HCT116 (cell line): Measurements from ENCODE around the gene EEF1E1. TPM values are rescaled to one million over a fixed set of nuclear protein-coding genes. Genes with fewer than 3 reads are reported as not detected.

Source experiments
- ATAC-seq: fragments of 200-7000 bp; cut with Tn5 transposase; 2 replicates; pipeline ENCODE4 v1.9.1; 2020; ENCODE audit warnings: mild to moderate bottlenecking, moderate library complexity
- BruUV-seq: library from RNA; stranded (reverse); fragments of 400-500 nt; replicated peaks from 2 replicates; lab custom pipeline; 2021; lab: Mats Ljungman, UMichigan
- CTCF ChIA-PET: fragments of 300-600 bp; sonication (Branson Sonifier 250); formaldehyde crosslinking; loops from one replicate; lab custom pipeline; 2021; ENCODE audit warnings: antibody characterized with exemption; lab: Charles Lee
- POLR2A ChIA-PET: fragments of 300-600, 350-600 bp; sonication (Branson Sonifier 250); formaldehyde crosslinking; loops from one replicate; lab custom pipeline; 2021; ENCODE audit warnings: antibody characterized with exemption; lab: Charles Lee
- RAD21 ChIA-PET, 2 experiments: fragments of 300-600 bp; sonication (Branson Sonifier 250); formaldehyde crosslinking; loops; one replicate each; lab custom pipeline; 2023; ENCODE audit warnings: low total read pairs in 2 of 2; ENCODE audit not compliant: uncharacterized antibody in 2 of 2, unreplicated experiment in 2 of 2, low non-redundant PET in 1 of 2; lab: Charles Lee
- DNase-seq: peaks from one replicate; pipeline ENCODE4 v3.0.0-alpha.2; 2010; ENCODE audit warnings: low read depth, low spot score
- H2AFZ ChIP-seq: fragments of 200-600 bp; shearing (Covaris generic), sonication (generic); 2 replicates; pipeline ENCODE4 v1.6.1; 2017; ENCODE audit warnings: low read depth, mixed run types, mixed read lengths, antibody characterized with exemption, low read length; ENCODE audit not compliant: poor library complexity, severe bottlenecking
- H3K27ac ChIP-seq: 2 replicates; pipeline ENCODE4 v1.5.1; 2012; ENCODE audit warnings: low read depth, low read length
- H3K27me3 ChIP-seq: fragments of 200-600 bp; sonication (generic); 2 replicates; pipeline ENCODE4 v1.6.1; 2016; ENCODE audit warnings: mixed run types, low read length, mixed read lengths; ENCODE audit not compliant: insufficient read depth
- H3K36me3 ChIP-seq, 2 experiments: fragments of 200-500 bp in 1 of 2; fragments of 200-600 bp in 1 of 2; sonication (Bioruptor generic) in 1 of 2; sonication (generic) in 1 of 2; 2 replicates each; pipeline versions ENCODE4 v1.5.1 to v1.6.1; 2014 to 2016; ENCODE audit warnings: low read length in 2 of 2, inconsistent platforms in 1 of 2, mixed read lengths in 1 of 2, mixed run types in 1 of 2; ENCODE audit not compliant: insufficient read depth in 2 of 2, control insufficient read depth in 1 of 2
- H3K4me1 ChIP-seq, 2 experiments: fragments of 200-600 bp in 1 of 2; sonication (generic) in 1 of 2; 2 replicates each; pipeline versions ENCODE4 v1.5.1 to v1.6.1; 2012 to 2017; ENCODE audit warnings: low read length in 2 of 2, inconsistent platforms in 1 of 2, mild to moderate bottlenecking in 1 of 2, mixed read lengths in 1 of 2, mixed run types in 1 of 2, moderate library complexity in 1 of 2; ENCODE audit not compliant: insufficient read depth in 2 of 2, control insufficient read depth in 1 of 2
- H3K4me2 ChIP-seq: fragments of 200-600 bp; sonication (generic); 2 replicates; pipeline ENCODE4 v1.6.1; 2017; ENCODE audit warnings: mixed run types, low read length, mixed read lengths
- H3K4me3 ChIP-seq, 2 experiments: fragments of 200-600 bp in 1 of 2; sonication (generic) in 1 of 2; replicated peaks in 1 of 2; 2 replicates each; pipeline ENCODE4 v1.5.1; 2011 to 2016; ENCODE audit warnings: low read length in 2 of 2, control low read depth in 1 of 2, low read depth in 1 of 2, mild to moderate bottlenecking in 1 of 2, mixed read lengths in 1 of 2, mixed run types in 1 of 2
- H3K79me2 ChIP-seq: fragments of 200-600 bp; sonication (generic); 2 replicates; pipeline ENCODE4 v1.6.1; 2017; ENCODE audit warnings: mild to moderate bottlenecking, mixed run types, low read length, moderate library complexity, mixed read lengths; ENCODE audit not compliant: insufficient read depth
- H3K9ac ChIP-seq: fragments of 200-600 bp; sonication (generic); 2 replicates; pipeline ENCODE4 v1.6.1; 2016; ENCODE audit warnings: low read length, mixed read lengths
- H3K9me2 ChIP-seq: fragments of 200-600 bp; sonication (generic), shearing (Covaris generic); 2 replicates; pipeline ENCODE4 v1.6.1; 2017; ENCODE audit warnings: mixed run types, mild to moderate bottlenecking, moderate library complexity; ENCODE audit not compliant: insufficient read depth
- H3K9me3 ChIP-seq, 2 experiments: fragments of 200-500 bp in 1 of 2; fragments of 200-600 bp in 1 of 2; sonication (Bioruptor generic) in 1 of 2; sonication (generic) in 1 of 2; 2 replicates each; pipeline ENCODE4 v1.6.1; 2014 to 2017; ENCODE audit warnings: low read length in 2 of 2, mixed read lengths in 2 of 2, inconsistent platforms in 1 of 2, low read depth in 1 of 2, mild to moderate bottlenecking in 1 of 2, mixed run types in 1 of 2, moderate library complexity in 1 of 2; ENCODE audit not compliant: control insufficient read depth in 1 of 2, insufficient read depth in 1 of 2
- H4K20me1 ChIP-seq: fragments of 200-600 bp; sonication (generic), shearing (Covaris generic); 2 replicates; pipeline ENCODE4 v1.6.1; 2017; ENCODE audit warnings: mixed run types, mild to moderate bottlenecking, moderate library complexity; ENCODE audit not compliant: insufficient read depth
- CBX3 ChIP-seq: IDR thresholded peaks from 2 replicates; pipeline ENCODE4 v1.6.1; 2012; ENCODE audit warnings: low read depth
- CEBPB ChIP-seq: IDR thresholded peaks from 2 replicates; pipeline ENCODE4 v1.6.1; 2012; ENCODE audit warnings: low read depth
- ELF1 ChIP-seq: IDR thresholded peaks from 2 replicates; pipeline ENCODE4 v1.6.1; 2012; ENCODE audit warnings: low read depth, borderline replicate concordance
- EZH2 ChIP-seq: fragments of 200-600 bp; sonication (generic); IDR thresholded peaks from 2 replicates; pipeline ENCODE4 v1.6.1; 2017; ENCODE audit warnings: antibody characterized with exemption, mixed run types
- EZH2phosphoT487 ChIP-seq: fragments of 200-600 bp; IDR thresholded peaks from 2 replicates; pipeline ENCODE4 v1.6.1; 2018; ENCODE audit warnings: antibody characterized with exemption, borderline replicate concordance
- FOSL1 ChIP-seq: IDR thresholded peaks from 2 replicates; pipeline ENCODE4 v1.6.1; 2012; ENCODE audit warnings: low read depth
- JUND ChIP-seq: IDR thresholded peaks from 2 replicates; pipeline ENCODE4 v1.6.1; 2012
- MAX ChIP-seq: IDR thresholded peaks from 2 replicates; pipeline ENCODE4 v1.6.1; 2012
- POLR2A ChIP-seq: IDR thresholded peaks from 2 replicates; pipeline ENCODE4 v1.7.0; 2011; ENCODE audit warnings: borderline replicate concordance; ENCODE audit not compliant: insufficient read depth, insufficient read length; ENCODE audit errors: extremely low read depth
- POLR2AphosphoS5 ChIP-seq: IDR thresholded peaks from 2 replicates; pipeline ENCODE4 v1.6.1; 2011; ENCODE audit warnings: mild to moderate bottlenecking, low read depth, low read length, moderate library complexity
- RAD21 ChIP-seq: IDR thresholded peaks from 2 replicates; pipeline ENCODE4 v1.6.1; 2012; ENCODE audit warnings: low read depth, mild to moderate bottlenecking
- REST ChIP-seq: IDR thresholded peaks from 2 replicates; pipeline ENCODE4 v1.6.1; 2012; ENCODE audit warnings: low read depth
- SP1 ChIP-seq: IDR thresholded peaks from 2 replicates; pipeline ENCODE4 v1.6.1; 2012; ENCODE audit warnings: low read depth
- SRF ChIP-seq: IDR thresholded peaks from 2 replicates; pipeline ENCODE4 v1.6.1; 2012; ENCODE audit warnings: low read depth
- YY1 ChIP-seq: IDR thresholded peaks from 2 replicates; pipeline ENCODE4 v1.6.1; 2011; ENCODE audit warnings: low read length, low read depth, moderate library complexity, mild to moderate bottlenecking; ENCODE audit not compliant: insufficient replicate concordance; ENCODE audit errors: extremely low read depth
- ZFX ChIP-seq: fragments of 450-650 bp; IDR thresholded peaks from 2 replicates; pipeline ENCODE4 v1.6.1; 2017
- ZNF274 ChIP-seq: fragments of 200-500 bp; sonication (Bioruptor generic); IDR thresholded peaks from 2 replicates; pipeline ENCODE4 v1.6.1; 2014; ENCODE audit warnings: mild to moderate bottlenecking, low read depth, low read length, inconsistent platforms
- intact Hi-C: fragments of 100-400 bp; cut with micrococcal nuclease; formaldehyde crosslinking; loops from 2 replicates; pipeline ENCODE4 v1.10.0; 2022
- total RNA-seq: library from RNA; stranded (reverse); gene quantifications from one replicate; pipeline ENCODE4 v1.2.1, GENCODE V29; 2021; ENCODE audit not compliant: unreplicated experiment
- TF ChIP-seq, protein P1 (sequence below), 3 experiments: fragments of 200-600 bp in 1 of 3; sonication (generic) in 1 of 3; IDR thresholded peaks in 2 of 3; conservative IDR thresholded peaks in 1 of 3; 2 replicates each; pipeline ENCODE4 v1.5.1; 2012 to 2017; ENCODE audit warnings: low read depth in 2 of 3, low read length in 2 of 3, antibody characterized with exemption in 1 of 3, borderline replicate concordance in 1 of 3, control low read depth in 1 of 3, mild to moderate bottlenecking in 1 of 3, mixed read lengths in 1 of 3, mixed run types in 1 of 3, moderate library complexity in 1 of 3; ENCODE audit not compliant: insufficient read depth in 1 of 3
- TF ChIP-seq, protein P2 (sequence below): IDR thresholded peaks from 2 replicates; pipeline ENCODE4 v1.6.1; 2011; ENCODE audit warnings: mild to moderate bottlenecking, low read length, moderate library complexity; ENCODE audit not compliant: insufficient replicate concordance; ENCODE audit errors: extremely low read depth

EEF1E1 gene
- total RNA-seq, 1 experiment from 2014 or later: 69.7 TPM

GRCh38 chr6:8086755-8087306 is 15.5 kb downstream of the EEF1E1 start:
- peaks cover 91% of the 10 kb centered on the region for H3K79me2 ChIP-seq
- CTCF ChIA-PET: no interaction called here
- 0 out of 2 replicates have a peak overlapping the region, but pooled peaks have one; percentile 50 for H3K4me2 ChIP-seq
- TF ChIP-seq FOSL1 (no peak), EZH2phosphoT487 (no peak), ZNF274 (no peak), CEBPB (no peak), JUND (no peak), MAX (no peak), ELF1 (no peak), SRF (no peak), YY1 (no peak), ZFX (no peak), CBX3 (no peak), POLR2A (no peak), POLR2AphosphoS5 (no peak), EZH2 (no peak), SP1 (no peak), REST (no peak), RAD21 (no peak)
- TF ChIP-seq, protein P1, sequence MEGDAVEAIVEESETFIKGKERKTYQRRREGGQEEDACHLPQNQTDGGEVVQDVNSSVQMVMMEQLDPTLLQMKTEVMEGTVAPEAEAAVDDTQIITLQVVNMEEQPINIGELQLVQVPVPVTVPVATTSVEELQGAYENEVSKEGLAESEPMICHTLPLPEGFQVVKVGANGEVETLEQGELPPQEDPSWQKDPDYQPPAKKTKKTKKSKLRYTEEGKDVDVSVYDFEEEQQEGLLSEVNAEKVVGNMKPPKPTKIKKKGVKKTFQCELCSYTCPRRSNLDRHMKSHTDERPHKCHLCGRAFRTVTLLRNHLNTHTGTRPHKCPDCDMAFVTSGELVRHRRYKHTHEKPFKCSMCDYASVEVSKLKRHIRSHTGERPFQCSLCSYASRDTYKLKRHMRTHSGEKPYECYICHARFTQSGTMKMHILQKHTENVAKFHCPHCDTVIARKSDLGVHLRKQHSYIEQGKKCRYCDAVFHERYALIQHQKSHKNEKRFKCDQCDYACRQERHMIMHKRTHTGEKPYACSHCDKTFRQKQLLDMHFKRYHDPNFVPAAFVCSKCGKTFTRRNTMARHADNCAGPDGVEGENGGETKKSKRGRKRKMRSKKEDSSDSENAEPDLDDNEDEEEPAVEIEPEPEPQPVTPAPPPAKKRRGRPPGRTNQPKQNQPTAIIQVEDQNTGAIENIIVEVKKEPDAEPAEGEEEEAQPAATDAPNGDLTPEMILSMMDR (IDR thresholded peaks at IDR 0.05 in 2 of 3, conservative IDR thresholded peaks at IDR 0.05 in 1 of 3; ENCODE audit: borderline replicate concordance in 1 of 3, insufficient read depth in 1 of 3, low read depth in 2 of 3, low read length in 2 of 3): no peak
- TF ChIP-seq, protein P2, sequence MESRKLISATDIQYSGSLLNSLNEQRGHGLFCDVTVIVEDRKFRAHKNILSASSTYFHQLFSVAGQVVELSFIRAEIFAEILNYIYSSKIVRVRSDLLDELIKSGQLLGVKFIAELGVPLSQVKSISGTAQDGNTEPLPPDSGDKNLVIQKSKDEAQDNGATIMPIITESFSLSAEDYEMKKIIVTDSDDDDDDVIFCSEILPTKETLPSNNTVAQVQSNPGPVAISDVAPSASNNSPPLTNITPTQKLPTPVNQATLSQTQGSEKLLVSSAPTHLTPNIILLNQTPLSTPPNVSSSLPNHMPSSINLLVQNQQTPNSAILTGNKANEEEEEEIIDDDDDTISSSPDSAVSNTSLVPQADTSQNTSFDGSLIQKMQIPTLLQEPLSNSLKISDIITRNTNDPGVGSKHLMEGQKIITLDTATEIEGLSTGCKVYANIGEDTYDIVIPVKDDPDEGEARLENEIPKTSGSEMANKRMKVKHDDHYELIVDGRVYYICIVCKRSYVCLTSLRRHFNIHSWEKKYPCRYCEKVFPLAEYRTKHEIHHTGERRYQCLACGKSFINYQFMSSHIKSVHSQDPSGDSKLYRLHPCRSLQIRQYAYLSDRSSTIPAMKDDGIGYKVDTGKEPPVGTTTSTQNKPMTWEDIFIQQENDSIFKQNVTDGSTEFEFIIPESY: no peak
- TF ChIP-seq, all 23 proteins: peak for 0
- H3K9me3 ChIP-seq: no peaks in the 10 kb centered on the region
- RAD21 ChIA-PET: no interaction called here
- H2AFZ ChIP-seq: no peak overlapping the region
- H4K20me1 ChIP-seq: peaks cover 18% of the 10 kb centered on the region; the same call in 1 of the 2 replicates
- BruUV-seq: no TSS peak
- no peak overlapping the region for H3K4me3 ChIP-seq
- H3K9ac ChIP-seq: no peak overlapping the region
- DNase-seq: no peak
- peaks cover 50% of the 10 kb centered on the region in 2 experiments for H3K4me1 ChIP-seq
- H3K27me3 ChIP-seq: no peaks in the 10 kb centered on the region
- intact Hi-C loops: no loop called here
- no peaks in the 10 kb centered on the region for H3K9me2 ChIP-seq
- ATAC-seq: no peak
- POLR2A ChIA-PET: interaction anchor here (1.2 kb wide), 1 partner anchor 16 kb away, joined by 3 read pairs; the partner anchor contains the start of gene EEF1E1
- peaks cover 19 to 48% of the 10 kb centered on the region in 2 experiments for H3K36me3 ChIP-seq
- peak overlapping the region; percentile 79 for H3K27ac ChIP-seq
